Aortic smooth muscle cell (primary cell): ENCODE results near the gene KIF7. TPM values are rescaled to one million over a fixed set of nuclear protein-coding genes. Genes with fewer than 3 reads are reported as not detected.

Experiments
- total RNA-seq: library from RNA; depleted of rRNA; stranded (reverse); fragments of >200 nt; gene quantifications from 2 replicates; pipeline ENCODE4 v1.2.3, GENCODE V29; 2014

Gene KIF7
- total RNA-seq, result 16.4 and 19.0 TPM in 2 replicates

DNA sequence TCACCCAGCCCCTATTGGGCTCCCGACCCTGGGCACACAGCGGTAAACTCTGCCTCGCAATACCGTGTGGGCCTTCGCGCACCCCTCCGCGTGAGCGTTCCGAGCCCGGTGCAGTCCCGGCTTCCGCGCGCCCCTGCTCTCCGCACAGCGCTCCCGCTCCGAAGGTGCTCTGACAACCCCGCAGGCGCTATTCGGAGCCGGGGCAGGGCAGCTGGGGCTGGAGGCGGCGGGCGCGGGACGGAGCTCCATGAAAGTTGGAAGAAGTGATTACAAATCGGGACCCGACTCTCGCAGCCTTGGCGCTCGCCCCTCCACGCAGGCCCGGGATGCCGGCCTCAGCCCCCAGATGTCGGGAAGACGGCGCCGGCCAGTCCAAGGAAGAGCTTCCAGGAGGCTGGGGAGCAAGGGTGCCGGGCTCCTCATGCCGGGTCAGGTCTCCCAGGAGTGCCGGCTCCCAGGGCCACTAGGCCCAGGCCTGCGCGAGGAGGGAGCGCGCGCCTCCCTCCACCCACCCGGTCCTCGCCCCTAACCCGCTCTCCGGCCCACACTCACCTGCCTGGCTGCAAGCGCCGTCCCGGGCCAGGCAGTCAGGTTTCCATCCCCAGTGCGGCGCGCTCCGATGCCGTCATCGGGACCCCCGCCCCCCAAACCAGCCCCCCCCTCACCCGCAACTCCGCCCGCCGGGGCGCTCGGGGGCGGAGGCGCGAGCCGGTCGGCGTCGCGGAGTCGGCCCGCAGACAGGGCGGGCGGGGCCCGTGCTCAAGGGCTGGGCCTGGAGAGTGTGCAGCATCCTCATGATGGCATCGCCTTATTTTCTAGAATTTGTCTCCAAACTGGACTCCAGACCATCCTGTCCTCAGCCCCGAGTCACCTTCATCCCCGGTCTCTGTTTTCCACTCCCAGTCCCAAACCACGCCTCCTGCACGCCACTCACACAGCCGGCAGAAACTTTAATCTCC is at the start of gene KIF7:
Gene KIF7, minus strand, starts transcription at position 621 of the 959 bp plus-strand sequence. CDS start 2,537 bp downstream, outside the sequence.

GRCh38 chr15:89690276-89691218 is 35.3 kb upstream of the KIF7 start, which contains the start of the genes PEX11A and WDR93:
Gene PEX11A, minus strand, starts transcription at chr15:89690754. Its CDS starts 122 bp downstream, at chr15:89690632.
Gene WDR93, plus strand, starts transcription at chr15:89690811. Its CDS starts 10,936 bp downstream, at chr15:89701747.

GRCh38 chr15:89679212-89679611 is 23.9 kb upstream of the KIF7 start, which contains the start of gene PLIN1:
Gene PLIN1, minus strand, starts transcription at chr15:89679367. Its CDS starts 1,878 bp downstream, at chr15:89677489.

Other genes starting within 250 kb of the KIF7 start
- gene RHCG, start 158.9 kb downstream of the KIF7 start, total RNA-seq, result 0.13 TPM in 1 of 2 replicates, not detected in the other
- gene TICRR, start 80.0 kb downstream of the KIF7 start, total RNA-seq, result 1.2 and 2.5 TPM in 2 replicates
- 0.12 and 0.26 TPM in 2 replicates for gene PLIN1, start 23.9 kb upstream of the KIF7 start, total RNA-seq
- 5.9 and 8.1 TPM in 2 replicates for gene PEX11A, start 35.3 kb upstream of the KIF7 start, total RNA-seq
- gene WDR93, start 35.3 kb upstream of the KIF7 start, total RNA-seq, result under 0.01 and 0.06 TPM in 2 replicates
- gene MESP1, start 95.8 kb upstream of the KIF7 start, total RNA-seq, result 0.37 and 0.53 TPM in 2 replicates
- gene MESP2, start 120.9 kb upstream of the KIF7 start, total RNA-seq, result 0.25 and 0.53 TPM in 2 replicates
- 39.6 and 42.7 TPM in 2 replicates for gene ANPEP, start 159.4 kb upstream of the KIF7 start, total RNA-seq
- 59.3 and 63.9 TPM in 2 replicates for gene AP3S2, start 238.5 kb upstream of the KIF7 start, total RNA-seq